Uterus (tissue), 2 donors: ENCODE measurements around the gene FAAP20.

Source experiments
- CTCF ChIP-seq, 4 experiments: fragments of 200-600 bp in 2 of 4; fragments of 450-650 bp in 2 of 4; sonication (generic) in 2 of 4; IDR thresholded peaks; one replicate each; pipeline ENCODE4 v1.5.1; 2016 to 2019; ENCODE audit warnings: antibody characterized with exemption in 4 of 4, mild to moderate bottlenecking in 2 of 4, moderate library complexity in 1 of 4
- POLR2A ChIP-seq, 2 donors: fragments of 450-650 bp; IDR thresholded peaks; one replicate each; pipeline ENCODE4 v1.6.1; 2016; ENCODE audit warnings: antibody characterized with exemption in 2 of 2, mild to moderate bottlenecking in 1 of 2, moderate library complexity in 1 of 2

DNA sequence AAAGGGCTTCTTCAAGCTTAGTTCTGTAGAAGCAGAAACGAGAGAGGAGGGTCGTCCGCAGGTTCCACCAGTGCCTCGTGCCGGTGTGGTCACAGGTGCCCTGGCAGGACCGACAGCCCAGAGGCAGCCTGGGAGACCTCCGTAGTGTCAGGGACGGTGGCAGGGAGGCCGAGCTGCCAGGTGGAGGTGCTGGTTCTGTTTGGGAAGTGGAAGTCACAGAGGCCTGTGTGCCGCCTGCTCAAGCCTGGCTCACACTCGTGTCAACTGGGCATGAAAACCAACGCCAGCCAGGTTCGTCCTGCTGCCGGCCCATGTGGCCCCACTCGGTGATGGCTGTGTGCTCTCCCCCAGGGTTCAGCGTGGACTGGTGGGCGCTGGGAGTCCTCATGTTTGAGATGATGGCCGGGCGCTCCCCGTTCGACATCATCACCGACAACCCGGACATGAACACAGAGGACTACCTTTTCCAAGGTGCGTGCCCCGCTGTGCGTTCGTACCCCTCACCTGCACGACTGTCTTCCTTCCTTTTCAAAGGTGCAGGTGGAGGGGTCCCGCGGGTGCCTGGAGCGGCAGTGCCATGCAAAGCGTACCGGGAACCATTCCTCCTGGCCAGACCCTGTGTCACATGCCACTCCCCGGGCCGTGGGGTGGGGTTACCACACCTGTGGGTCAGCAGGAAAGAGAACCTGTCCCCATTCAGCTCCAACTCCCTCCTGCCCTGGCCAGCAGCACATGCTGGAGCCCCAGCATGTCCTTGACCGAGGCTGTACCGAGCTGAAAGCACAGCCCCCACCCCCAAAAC is 20.8 kb downstream of the FAAP20 start:
- TF ChIP-seq CTCF (IDR thresholded peaks at IDR 0.05) (no peak), POLR2A (IDR thresholded peaks at IDR 0.05) (no peak)
